Fibroblast of villous mesenchyme (primary cell): ENCODE results near the gene EPHA2. TPM values are rescaled to one million over a fixed set of nuclear protein-coding genes. Genes with fewer than 3 reads are reported as not detected.

ENCODE experiments used
- DNase-seq: peaks from one replicate; pipeline ENCODE4 v3.0.0-alpha.2; 2010; ENCODE audit warnings: low read depth
- H3K4me3 ChIP-seq: 2 replicates; pipeline ENCODE4 v1.5.1; 2011; ENCODE audit warnings: low read depth, mild to moderate bottlenecking, low read length
- total RNA-seq: library from RNA; depleted of rRNA; stranded (reverse); fragments of >200 nt; gene quantifications from 2 replicates; pipeline ENCODE4 v1.2.3, GENCODE V29; 2012
- TF ChIP-seq, protein P1 (sequence below): IDR thresholded peaks from 2 replicates; pipeline ENCODE4 v1.5.1; 2012; ENCODE audit warnings: low read depth, mild to moderate bottlenecking, low read length; ENCODE audit not compliant: insufficient read depth

EPHA2 gene
- total RNA-seq, 1 donor: 104 TPM

DNA sequence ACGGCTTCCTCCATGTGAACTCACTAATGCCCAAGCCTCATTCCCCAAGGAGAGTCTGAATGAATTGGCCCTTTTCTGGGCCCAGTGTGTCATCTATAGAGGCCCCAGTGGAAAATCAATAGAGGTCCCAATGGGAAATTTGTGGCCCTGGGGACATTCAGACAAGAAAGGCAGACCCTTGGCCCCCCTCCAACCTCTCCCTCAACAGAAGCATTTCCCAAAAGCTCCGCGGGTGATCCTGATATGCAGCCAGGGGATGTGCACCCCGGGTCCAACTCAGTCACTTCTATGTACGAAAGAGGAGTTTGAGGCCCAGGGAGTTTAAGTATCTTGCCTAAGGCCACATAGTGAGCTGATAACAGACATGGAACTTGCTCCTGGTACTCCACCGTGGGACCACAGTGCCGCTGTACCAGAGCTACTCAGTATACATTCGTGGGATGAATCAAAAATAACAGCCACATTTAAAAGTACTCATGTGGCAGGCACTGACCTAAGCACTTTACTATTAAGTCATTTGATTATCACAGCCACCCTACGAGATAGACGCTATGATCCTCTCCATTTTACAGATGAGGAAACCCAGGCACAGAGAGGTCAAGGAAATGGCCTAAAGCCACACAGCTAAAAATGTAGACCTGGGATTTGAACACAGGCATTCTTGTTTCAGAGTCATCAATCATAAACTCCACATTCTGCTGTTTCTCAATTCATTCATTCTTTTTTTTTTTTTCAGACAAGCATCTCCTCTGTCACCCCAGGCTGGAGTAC lies 8.5 kb downstream of the EPHA2 start:
- no peak overlapping the region for H3K4me3 ChIP-seq
- TF ChIP-seq, protein P1, sequence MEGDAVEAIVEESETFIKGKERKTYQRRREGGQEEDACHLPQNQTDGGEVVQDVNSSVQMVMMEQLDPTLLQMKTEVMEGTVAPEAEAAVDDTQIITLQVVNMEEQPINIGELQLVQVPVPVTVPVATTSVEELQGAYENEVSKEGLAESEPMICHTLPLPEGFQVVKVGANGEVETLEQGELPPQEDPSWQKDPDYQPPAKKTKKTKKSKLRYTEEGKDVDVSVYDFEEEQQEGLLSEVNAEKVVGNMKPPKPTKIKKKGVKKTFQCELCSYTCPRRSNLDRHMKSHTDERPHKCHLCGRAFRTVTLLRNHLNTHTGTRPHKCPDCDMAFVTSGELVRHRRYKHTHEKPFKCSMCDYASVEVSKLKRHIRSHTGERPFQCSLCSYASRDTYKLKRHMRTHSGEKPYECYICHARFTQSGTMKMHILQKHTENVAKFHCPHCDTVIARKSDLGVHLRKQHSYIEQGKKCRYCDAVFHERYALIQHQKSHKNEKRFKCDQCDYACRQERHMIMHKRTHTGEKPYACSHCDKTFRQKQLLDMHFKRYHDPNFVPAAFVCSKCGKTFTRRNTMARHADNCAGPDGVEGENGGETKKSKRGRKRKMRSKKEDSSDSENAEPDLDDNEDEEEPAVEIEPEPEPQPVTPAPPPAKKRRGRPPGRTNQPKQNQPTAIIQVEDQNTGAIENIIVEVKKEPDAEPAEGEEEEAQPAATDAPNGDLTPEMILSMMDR: no peak
- DNase-seq: no peak

DNA sequence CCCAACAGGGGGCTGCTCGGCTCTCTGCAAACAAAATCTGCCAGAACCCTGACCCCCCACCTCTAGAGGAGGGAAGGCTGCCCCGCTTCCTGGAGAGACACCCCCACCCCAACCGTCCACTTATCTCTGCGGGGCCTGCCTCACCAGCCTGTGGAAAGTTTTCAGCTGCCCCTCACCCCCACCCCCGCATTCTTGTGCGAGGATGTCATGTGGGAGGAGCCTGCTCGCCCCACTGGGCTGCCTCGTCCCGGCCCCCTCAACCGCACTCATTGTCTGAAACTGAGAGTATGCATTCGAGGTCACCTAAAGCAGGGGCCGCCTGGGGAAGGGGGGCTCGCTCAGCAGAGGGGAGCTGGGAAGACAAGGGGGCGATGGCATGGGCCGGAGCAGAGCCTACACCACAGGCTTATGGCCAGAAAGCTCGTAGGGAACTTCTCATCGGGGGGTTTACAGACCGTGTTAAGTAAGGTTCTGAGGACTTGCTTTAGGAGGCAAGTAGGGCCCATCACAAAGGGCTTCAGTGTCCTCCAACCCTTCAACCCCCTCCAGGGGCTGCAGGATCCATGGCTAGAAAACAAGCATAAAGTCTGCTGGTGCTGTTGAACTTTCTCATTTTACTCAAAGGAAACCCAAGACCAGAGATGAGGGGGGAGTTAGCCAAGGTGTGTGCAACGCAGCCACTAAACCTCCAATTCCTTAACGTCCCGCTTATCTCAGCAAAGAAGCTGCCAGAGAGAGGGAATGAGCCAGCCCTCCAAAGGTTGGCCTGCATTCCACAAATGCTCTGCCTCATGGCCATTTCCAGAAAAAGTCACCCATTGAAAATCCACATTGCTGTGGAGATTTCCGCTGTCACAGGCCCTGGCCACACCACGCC lies 9.4 kb downstream of the EPHA2 start:
- TF ChIP-seq, protein P1: no peak
- H3K4me3 ChIP-seq: peak overlapping the region; percentile 50
- DNase-seq: peak; percentile 91

DNA sequence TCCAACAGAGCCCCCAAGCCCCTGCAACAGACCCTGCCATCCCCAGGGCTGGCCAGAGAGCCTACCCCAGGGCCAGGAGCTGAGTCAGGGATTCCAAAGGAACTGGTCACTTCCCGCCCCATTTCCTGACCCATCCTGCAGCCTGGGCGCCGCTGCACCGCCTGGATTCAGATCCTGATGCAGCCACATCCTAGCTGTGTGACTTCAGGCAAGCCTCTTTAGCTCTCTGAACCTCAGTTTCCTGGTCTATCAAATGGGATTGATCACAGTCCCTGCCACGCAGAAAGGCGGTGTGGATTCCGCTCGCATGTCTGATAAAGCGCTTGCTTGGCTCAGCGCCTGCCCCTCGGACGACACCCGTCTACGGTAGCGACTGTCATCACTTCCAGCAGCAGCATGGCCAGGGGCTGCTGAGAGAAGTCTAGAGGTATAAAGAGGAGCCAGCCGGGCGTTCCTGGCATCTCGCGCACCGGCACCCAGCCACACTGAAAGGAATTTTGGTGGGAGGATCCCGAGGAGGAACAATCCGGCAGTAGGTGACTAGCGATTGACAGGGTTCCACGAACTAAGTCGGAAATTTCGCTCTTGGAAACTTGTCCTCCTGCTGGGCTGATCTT lies 10.1 kb downstream of the EPHA2 start:
- peak; percentile 88 for DNase-seq
- TF ChIP-seq, protein P1: no peak
- peak overlapping the region; percentile 50 for H3K4me3 ChIP-seq

DNA sequence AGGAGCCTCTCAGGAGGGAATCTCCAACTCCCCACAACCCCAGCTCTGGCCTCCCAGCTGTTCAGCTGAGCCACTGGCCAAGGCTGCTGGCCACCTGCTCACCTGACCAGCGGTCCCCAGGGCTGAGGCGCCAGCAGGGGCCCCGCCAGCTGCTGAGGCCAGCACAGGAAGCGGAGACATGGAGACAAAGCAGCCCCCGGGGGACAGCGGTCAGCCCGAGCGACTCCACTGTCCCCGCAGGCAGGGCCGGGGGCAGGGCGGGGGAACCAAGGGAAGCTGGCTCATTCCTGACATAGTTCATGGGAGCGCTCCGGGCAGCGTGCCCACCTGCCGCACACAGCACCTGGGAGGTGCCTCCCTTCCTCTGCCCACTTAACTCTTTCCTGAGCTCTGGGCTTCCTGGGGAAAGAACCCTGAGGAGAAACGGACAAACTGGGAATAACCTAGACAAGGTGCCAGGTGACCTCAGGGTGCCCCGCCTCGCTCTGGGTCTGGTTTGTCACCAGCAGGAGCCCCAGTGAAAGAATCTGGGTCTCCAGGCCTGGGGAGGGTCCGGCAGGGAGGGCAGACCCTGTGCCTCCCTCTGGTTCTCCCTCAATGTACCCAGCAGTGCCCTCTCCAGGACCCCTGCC lies 10.7 kb downstream of the EPHA2 start:
- TF ChIP-seq, protein P1: no peak
- H3K4me3 ChIP-seq: peak overlapping the region; percentile 34
- no peak for DNase-seq

DNA sequence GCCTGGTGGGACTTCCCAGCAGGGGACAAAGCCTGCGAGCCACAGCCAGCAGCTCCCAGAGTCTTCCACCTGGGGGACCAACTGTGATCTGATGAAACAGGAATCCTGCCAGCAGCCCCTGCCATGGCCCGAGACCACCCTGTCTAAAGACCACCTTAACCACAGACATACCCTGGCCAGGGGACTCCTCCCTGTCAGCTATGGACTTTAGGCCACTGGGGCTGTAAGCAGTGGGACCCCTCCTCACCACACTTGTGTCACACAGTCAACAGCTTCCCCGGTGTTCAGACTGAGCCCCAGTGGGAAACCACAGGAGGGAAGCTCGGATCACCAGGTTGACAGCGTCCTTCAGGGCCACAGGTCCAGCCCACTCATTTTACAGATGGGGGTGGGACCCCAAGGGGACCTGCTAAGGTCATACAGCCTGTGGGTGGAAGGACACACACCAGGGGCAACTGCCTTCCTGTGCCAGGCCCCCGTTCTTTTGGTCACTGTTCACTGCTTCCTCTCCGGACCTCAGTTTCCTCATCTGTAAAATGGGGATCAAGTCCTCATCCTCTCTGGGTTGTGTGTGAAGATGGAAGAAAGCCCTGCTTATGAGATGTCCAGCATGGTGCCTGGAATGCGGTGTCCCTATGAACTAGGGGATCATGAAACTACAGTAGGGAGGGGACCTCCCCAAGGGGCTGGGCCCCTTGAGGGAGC lies 11.4 kb downstream of the EPHA2 start:
- H3K4me3 ChIP-seq: no peak overlapping the region
- DNase-seq: no peak
- TF ChIP-seq, protein P1: no peak
